ENCODE data around the gene DEXI.

The DEXI gene

DNA sequence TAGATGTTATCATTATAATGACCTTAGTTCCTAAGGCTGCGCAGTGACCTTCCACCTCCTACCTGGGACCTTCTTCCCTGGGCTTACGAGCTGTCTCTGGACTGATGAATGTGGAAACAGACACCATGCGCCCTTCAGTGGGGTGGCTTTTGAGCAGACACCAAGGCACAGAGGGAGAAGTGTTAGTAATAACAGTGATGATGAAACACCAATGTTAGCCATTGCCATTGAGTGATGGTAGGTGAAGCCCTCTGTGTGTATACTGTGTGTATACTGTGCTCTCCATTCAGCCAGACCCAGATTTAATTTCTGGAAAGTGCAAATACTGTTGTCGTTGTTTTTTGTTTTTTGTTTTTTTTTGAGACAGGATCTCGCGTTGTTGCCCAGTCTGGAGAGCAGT lies 46.6 kb upstream of the DEXI start:
- ATAC-seq: no peak
- TF ChIP-seq GLIS3 (CRISPR knock-in tag; IDR thresholded peaks at IDR 0.05) (no peak), ISL1 (CRISPR knock-in tag; IDR thresholded peaks at IDR 0.05) (no peak), ESRRG (CRISPR knock-in tag; IDR thresholded peaks at IDR 0.05) (no peak), RARB (CRISPR knock-in tag; IDR thresholded peaks at IDR 0.05) (no peak), SNAI2 (CRISPR knock-in tag; IDR thresholded peaks at IDR 0.05) (no peak), ZNF565 (CRISPR knock-in tag; conservative IDR thresholded peaks at IDR 0.05; ENCODE audit: low read depth) (no peak), CSDC2 (CRISPR knock-in tag; IDR thresholded peaks at IDR 0.05) (no peak), ZFP3 (CRISPR knock-in tag; IDR thresholded peaks at IDR 0.05) (no peak), ZNF70 (CRISPR knock-in tag; IDR thresholded peaks at IDR 0.05) (no peak), TCF4 (CRISPR knock-in tag; IDR thresholded peaks at IDR 0.05; ENCODE audit: borderline replicate concordance) (no peak), ZFP30 (CRISPR knock-in tag; IDR thresholded peaks at IDR 0.05) (no peak), PPARA (CRISPR knock-in tag; IDR thresholded peaks at IDR 0.05; ENCODE audit: borderline replicate concordance) (no peak)
- TF ChIP-seq, protein P1, sequence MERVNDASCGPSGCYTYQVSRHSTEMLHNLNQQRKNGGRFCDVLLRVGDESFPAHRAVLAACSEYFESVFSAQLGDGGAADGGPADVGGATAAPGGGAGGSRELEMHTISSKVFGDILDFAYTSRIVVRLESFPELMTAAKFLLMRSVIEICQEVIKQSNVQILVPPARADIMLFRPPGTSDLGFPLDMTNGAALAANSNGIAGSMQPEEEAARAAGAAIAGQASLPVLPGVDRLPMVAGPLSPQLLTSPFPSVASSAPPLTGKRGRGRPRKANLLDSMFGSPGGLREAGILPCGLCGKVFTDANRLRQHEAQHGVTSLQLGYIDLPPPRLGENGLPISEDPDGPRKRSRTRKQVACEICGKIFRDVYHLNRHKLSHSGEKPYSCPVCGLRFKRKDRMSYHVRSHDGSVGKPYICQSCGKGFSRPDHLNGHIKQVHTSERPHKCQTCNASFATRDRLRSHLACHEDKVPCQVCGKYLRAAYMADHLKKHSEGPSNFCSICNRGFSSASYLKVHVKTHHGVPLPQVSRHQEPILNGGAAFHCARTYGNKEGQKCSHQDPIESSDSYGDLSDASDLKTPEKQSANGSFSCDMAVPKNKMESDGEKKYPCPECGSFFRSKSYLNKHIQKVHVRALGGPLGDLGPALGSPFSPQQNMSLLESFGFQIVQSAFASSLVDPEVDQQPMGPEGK (CRISPR knock-in tag; IDR thresholded peaks at IDR 0.05; ENCODE audit: borderline replicate concordance): no peak
- TF ChIP-seq, protein P2, sequence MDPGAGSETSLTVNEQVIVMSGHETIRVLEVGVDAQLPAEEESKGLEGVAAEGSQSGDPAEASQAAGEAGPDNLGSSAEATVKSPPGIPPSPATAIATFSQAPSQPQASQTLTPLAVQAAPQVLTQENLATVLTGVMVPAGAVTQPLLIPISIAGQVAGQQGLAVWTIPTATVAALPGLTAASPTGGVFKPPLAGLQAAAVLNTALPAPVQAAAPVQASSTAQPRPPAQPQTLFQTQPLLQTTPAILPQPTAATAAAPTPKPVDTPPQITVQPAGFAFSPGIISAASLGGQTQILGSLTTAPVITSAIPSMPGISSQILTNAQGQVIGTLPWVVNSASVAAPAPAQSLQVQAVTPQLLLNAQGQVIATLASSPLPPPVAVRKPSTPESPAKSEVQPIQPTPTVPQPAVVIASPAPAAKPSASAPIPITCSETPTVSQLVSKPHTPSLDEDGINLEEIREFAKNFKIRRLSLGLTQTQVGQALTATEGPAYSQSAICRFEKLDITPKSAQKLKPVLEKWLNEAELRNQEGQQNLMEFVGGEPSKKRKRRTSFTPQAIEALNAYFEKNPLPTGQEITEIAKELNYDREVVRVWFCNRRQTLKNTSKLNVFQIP (CRISPR knock-in tag; IDR thresholded peaks at IDR 0.05; ENCODE audit: borderline replicate concordance, low read depth): no peak

DNA sequence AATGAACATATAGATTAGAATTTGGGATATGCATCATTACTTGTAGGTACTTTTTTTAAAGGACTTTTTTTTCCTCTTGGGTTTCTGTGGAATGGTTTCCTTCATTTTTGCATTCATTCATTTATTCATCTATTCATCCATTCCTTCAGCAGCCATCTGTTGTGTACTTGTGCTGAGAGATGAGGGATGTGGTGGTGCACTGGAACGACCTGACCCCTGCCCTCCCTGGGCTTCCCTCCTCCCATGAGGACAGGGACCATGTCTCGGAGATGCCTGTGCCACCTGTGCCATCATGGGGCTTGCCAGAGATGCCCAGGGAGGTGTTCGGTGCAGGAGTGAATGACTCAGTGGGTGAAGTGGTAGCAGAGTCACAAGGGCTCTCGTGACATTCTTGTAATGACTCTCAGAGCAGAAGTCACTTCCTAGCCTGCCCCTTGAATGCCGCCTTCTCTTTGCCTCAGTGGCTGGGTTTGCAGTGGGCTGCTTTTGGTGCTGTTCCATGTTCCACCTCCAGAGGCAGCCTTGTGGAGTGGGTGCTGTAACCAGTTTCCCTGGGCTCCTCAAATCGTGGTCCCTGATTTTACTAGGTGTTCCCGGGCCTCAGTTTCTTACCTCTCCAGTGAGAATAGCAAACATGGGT lies 46.0 kb upstream of the DEXI start:
- TF ChIP-seq, protein P3, sequence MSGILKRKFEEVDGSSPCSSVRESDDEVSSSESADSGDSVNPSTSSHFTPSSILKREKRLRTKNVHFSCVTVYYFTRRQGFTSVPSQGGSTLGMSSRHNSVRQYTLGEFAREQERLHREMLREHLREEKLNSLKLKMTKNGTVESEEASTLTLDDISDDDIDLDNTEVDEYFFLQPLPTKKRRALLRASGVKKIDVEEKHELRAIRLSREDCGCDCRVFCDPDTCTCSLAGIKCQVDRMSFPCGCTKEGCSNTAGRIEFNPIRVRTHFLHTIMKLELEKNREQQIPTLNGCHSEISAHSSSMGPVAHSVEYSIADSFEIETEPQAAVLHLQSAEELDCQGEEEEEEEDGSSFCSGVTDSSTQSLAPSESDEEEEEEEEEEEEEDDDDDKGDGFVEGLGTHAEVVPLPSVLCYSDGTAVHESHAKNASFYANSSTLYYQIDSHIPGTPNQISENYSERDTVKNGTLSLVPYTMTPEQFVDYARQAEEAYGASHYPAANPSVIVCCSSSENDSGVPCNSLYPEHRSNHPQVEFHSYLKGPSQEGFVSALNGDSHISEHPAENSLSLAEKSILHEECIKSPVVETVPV (CRISPR knock-in tag; IDR thresholded peaks at IDR 0.05): no peak
- TF ChIP-seq ZC3H10 (CRISPR knock-in tag; IDR thresholded peaks at IDR 0.05): no peak
- ATAC-seq: no peak

DNA sequence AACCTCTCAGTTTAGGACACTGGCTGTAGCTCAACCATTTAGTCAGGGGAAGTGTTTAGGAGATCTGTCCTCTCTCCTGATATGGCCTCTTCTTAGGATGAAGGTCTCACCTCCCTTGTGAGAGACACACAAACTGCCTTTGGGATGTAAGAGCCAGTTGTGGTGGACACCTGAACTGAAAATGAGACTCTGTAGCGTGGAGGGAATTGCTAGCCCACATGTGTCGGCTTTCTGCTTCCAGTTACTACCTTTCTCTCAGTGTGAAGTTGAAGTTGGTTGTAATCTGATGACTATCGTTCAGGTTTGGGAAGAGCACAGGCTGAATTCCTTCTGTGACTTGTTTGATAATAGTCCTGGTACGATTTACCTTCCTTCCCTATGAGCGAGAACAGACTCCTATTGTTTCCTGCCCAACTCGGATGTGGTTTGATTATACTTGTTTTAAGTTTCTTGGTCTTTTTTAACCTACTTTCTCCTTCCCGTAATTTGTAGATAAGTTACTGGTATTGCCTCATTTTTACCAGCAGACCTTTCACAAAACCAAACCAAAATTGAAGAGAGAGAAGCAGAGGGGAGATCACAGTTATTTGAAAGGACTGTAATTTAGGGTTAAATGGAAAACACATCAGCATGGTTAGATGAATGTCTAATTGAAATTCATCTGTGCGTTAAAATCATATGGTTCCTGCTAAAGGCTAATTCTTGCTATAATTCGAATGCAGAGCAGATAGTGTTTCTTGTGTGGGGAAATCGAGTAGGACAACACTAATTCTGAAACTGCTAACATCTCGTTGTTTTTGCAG lies 45.3 kb upstream of the DEXI start:
- no peak for ATAC-seq
- TF ChIP-seq RARB (CRISPR knock-in tag; IDR thresholded peaks at IDR 0.05) (no peak), OSR1 (CRISPR knock-in tag; IDR thresholded peaks at IDR 0.05) (no peak), SNAI2 (CRISPR knock-in tag; IDR thresholded peaks at IDR 0.05) (no peak), TCF4 (CRISPR knock-in tag; IDR thresholded peaks at IDR 0.05; ENCODE audit: borderline replicate concordance) (no peak), BACH2 (CRISPR knock-in tag; IDR thresholded peaks at IDR 0.05; ENCODE audit: borderline replicate concordance) (no peak), ZNF70 (CRISPR knock-in tag; IDR thresholded peaks at IDR 0.05) (no peak), PPARA (CRISPR knock-in tag; IDR thresholded peaks at IDR 0.05; ENCODE audit: borderline replicate concordance) (no peak), ZNF565 (CRISPR knock-in tag; conservative IDR thresholded peaks at IDR 0.05; ENCODE audit: low read depth) (no peak), TOX (CRISPR knock-in tag; IDR thresholded peaks at IDR 0.05; ENCODE audit: borderline replicate concordance) (no peak), ZFP3 (CRISPR knock-in tag; IDR thresholded peaks at IDR 0.05) (no peak), ESRRG (CRISPR knock-in tag; IDR thresholded peaks at IDR 0.05) (no peak), ZNF8 (CRISPR knock-in tag; IDR thresholded peaks at IDR 0.05) (no peak), CSDC2 (CRISPR knock-in tag; IDR thresholded peaks at IDR 0.05) (no peak), ZC3H10 (CRISPR knock-in tag; IDR thresholded peaks at IDR 0.05) (no peak)
- TF ChIP-seq, protein P1 (CRISPR knock-in tag; IDR thresholded peaks at IDR 0.05; ENCODE audit: borderline replicate concordance): no peak
- TF ChIP-seq, protein P4, sequence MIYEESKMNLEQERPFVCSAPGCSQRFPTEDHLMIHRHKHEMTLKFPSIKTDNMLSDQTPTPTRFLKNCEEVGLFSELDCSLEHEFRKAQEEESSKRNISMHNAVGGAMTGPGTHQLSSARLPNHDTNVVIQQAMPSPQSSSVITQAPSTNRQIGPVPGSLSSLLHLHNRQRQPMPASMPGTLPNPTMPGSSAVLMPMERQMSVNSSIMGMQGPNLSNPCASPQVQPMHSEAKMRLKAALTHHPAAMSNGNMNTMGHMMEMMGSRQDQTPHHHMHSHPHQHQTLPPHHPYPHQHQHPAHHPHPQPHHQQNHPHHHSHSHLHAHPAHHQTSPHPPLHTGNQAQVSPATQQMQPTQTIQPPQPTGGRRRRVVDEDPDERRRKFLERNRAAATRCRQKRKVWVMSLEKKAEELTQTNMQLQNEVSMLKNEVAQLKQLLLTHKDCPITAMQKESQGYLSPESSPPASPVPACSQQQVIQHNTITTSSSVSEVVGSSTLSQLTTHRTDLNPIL (CRISPR knock-in tag; IDR thresholded peaks at IDR 0.05; ENCODE audit: low read depth): no peak
- TF ChIP-seq, protein P5, sequence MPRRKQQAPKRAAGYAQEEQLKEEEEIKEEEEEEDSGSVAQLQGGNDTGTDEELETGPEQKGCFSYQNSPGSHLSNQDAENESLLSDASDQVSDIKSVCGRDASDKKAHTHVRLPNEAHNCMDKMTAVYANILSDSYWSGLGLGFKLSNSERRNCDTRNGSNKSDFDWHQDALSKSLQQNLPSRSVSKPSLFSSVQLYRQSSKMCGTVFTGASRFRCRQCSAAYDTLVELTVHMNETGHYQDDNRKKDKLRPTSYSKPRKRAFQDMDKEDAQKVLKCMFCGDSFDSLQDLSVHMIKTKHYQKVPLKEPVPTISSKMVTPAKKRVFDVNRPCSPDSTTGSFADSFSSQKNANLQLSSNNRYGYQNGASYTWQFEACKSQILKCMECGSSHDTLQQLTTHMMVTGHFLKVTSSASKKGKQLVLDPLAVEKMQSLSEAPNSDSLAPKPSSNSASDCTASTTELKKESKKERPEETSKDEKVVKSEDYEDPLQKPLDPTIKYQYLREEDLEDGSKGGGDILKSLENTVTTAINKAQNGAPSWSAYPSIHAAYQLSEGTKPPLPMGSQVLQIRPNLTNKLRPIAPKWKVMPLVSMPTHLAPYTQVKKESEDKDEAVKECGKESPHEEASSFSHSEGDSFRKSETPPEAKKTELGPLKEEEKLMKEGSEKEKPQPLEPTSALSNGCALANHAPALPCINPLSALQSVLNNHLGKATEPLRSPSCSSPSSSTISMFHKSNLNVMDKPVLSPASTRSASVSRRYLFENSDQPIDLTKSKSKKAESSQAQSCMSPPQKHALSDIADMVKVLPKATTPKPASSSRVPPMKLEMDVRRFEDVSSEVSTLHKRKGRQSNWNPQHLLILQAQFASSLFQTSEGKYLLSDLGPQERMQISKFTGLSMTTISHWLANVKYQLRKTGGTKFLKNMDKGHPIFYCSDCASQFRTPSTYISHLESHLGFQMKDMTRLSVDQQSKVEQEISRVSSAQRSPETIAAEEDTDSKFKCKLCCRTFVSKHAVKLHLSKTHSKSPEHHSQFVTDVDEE (CRISPR knock-in tag; IDR thresholded peaks at IDR 0.05): no peak
- TF ChIP-seq, protein P3 (CRISPR knock-in tag; IDR thresholded peaks at IDR 0.05): no peak

All from SK-N-SH treated with all-trans-retinoic acid at 6 μM for 48 hours (cell line).